ENCODE measurements around the gene SNX1.
"Not testable (repeated sequence)": the region's sequence is repeated elsewhere in the genome, so short reads cannot be mapped to it uniquely, and the experiment has no call there.

SNX1 gene

DNA sequence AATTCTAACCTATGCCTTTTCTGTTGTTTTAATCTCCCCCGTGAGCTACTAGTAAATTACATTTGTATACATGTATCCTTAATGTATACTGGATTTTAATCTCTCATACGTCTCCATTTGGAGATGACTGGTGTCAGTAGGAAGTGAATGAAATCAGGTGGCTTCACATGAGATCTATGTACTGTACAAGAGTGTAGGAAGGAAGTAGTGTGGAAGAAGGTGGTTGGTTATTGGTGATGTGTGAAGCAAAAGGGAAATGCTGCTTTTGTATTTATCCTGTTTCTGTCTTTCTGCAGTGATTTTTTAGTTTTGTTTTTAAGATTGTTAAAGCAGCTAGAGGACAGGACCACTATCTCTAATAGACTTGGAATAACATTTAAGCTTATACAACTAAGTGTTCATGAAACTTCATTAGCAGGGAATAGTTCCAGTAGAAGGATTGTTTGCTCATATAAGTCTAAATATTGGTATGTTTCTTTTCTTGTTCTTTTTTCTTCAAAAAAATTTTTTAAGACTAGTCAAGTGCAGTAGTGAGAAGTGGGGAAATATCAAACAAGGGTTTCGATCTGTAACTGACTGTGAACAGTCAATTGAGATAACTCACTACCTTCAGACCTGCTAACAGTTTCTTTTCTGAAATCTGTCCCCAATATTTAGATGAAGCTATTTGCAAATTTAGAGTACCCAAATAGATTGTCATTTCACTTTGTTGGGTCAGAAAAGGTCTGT, 15.3 kb downstream of the SNX1 start:
- TF ChIP-seq, protein P1, sequence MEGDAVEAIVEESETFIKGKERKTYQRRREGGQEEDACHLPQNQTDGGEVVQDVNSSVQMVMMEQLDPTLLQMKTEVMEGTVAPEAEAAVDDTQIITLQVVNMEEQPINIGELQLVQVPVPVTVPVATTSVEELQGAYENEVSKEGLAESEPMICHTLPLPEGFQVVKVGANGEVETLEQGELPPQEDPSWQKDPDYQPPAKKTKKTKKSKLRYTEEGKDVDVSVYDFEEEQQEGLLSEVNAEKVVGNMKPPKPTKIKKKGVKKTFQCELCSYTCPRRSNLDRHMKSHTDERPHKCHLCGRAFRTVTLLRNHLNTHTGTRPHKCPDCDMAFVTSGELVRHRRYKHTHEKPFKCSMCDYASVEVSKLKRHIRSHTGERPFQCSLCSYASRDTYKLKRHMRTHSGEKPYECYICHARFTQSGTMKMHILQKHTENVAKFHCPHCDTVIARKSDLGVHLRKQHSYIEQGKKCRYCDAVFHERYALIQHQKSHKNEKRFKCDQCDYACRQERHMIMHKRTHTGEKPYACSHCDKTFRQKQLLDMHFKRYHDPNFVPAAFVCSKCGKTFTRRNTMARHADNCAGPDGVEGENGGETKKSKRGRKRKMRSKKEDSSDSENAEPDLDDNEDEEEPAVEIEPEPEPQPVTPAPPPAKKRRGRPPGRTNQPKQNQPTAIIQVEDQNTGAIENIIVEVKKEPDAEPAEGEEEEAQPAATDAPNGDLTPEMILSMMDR (IDR thresholded peaks at IDR 0.05; ENCODE audit: borderline replicate concordance, insufficient read depth, low read depth, low read length): no peak
- no peak overlapping the region for H3K4me3 ChIP-seq (ENCODE audit: low read depth, low read length)

DNA sequence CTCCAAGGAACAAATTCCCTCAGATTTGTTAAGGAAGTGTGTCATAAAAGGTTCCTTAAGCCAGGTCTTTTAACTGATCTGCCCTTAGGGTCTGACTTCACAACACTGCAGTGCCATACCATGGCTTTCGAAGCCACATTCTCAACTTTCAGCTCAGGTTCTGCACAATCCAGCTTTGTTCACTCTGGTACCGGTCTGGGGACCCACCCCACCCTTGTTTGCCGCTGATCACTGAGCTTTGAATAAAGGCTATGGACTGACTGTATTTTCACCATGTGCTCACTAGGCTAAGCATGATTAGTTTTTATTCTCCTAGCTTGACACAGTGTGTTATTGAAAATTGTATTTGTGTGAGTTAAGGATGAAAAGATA, 15.9 kb downstream of the SNX1 start:
- TF ChIP-seq, protein P1 (IDR thresholded peaks at IDR 0.05; ENCODE audit: borderline replicate concordance, insufficient read depth, low read depth, low read length): no peak
- H3K4me3 ChIP-seq (ENCODE audit: low read depth, low read length): no peak overlapping the region

DNA sequence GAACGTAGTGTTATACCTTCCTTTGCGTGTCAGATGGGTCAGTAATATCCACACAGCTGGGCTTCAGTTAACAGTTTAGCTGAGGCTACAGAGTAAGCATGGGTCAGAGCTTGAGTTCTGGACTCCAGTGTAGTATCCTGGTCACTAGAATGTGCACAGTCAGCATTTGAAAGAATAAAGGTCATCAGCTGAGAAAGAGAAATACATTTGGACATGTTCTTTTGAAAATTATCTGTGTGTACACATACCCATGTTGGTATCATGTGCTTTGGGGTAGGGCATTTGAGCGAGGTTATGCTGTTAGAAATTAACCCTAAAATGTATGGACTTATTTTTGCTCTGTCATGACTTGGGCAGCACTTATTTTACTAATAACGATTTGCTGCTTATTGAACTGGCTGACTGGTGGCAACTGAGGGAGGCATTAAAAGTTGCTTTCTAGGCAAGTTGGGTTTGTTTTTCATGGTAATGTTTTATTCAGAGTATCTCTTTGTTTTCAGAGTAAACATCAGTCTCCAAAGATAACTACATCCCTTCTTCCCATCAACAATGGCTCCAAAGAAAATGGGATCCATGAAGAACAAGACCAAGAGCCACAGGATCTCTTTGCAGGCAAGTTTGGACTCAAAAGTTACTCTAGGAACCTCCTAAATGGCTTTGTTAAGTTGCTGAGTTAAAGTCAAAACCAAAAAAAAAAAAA, 16.4 kb downstream of the SNX1 start:
- H3K4me3 ChIP-seq (ENCODE audit: low read depth, low read length): no peak overlapping the region
- TF ChIP-seq, protein P1 (IDR thresholded peaks at IDR 0.05; ENCODE audit: borderline replicate concordance, insufficient read depth, low read depth, low read length): no peak

DNA sequence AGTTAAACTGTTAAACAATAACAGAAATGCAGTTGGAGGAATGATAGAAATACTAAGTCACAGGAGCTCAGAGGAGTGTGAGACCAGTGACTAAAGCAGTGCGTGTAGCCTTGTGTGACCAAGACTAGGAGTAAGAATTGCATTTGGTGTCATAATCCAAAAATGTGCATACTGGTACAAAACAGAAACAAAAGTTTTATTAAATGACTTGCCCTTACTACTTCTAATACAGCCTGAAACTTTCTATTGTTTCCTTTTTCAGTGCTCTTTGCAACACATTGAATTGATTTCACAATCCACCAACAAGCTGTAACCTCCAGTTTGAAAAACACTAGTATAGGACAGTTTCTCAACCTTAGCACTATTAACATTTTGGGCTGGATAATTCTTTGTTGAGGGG, 17.1 kb downstream of the SNX1 start:
- no peak overlapping the region for H3K4me3 ChIP-seq (ENCODE audit: low read depth, low read length)
- TF ChIP-seq, protein P1 (IDR thresholded peaks at IDR 0.05; ENCODE audit: borderline replicate concordance, insufficient read depth, low read depth, low read length): no peak

DNA sequence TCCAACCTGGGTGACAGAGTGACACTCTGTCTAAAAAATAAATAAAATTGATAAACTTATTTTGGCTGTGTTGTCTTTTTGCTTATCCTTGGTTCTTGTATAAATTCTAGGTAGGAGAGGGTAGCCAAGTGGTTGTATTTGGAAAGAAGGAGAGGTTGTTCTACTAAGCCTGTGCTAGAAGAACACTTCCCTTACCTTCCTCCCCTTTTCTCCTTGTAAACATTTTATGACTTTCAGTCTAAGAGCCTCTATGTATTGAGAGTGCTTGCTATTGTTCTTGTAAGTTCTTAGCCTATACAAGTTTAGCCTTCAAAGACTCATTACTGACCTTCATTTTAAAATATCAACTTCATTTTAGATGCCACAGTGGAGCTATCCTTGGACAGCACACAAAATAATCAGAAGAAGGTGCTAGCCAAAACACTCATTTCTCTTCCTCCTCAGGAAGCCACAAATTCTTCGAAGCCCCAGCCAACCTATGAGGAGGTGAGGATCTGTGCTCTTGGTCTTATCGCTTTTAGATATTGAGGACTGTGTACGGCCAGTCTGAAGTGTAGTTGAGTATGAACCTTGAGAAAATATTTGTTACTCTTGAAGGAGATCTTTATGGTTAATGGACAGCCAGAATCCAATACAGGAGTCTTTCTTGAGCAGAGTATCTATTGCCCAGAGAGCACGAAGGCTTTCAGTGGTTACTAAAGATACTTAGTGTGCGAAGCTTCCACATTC, 22.1 kb downstream of the SNX1 start:
- H3K4me3 ChIP-seq (ENCODE audit: low read depth, low read length): no peak overlapping the region
- TF ChIP-seq, protein P1 (IDR thresholded peaks at IDR 0.05; ENCODE audit: borderline replicate concordance, insufficient read depth, low read depth, low read length): no peak

DNA sequence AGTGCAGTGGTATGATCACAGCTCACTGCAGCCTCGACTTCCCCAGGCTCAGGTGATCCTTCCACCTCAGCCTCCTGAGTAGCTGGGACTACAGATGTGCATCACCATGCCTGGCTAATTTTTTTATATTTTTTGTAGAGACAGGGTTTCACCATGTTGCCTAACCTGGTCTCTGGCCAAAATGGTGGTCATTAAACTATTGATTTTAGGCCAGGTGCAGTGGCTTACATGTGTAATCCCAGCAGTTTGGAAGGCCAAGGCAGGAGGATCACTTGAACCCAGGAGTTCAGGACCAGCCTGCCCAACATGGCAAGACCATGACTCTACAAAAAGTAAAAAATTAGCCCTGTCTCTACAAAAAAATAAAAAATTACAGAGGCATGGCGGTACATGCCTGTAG, 24.5 kb downstream of the SNX1 start:
- not testable (repeated sequence) for H3K4me3 ChIP-seq (ENCODE audit: low read depth, low read length)

DNA sequence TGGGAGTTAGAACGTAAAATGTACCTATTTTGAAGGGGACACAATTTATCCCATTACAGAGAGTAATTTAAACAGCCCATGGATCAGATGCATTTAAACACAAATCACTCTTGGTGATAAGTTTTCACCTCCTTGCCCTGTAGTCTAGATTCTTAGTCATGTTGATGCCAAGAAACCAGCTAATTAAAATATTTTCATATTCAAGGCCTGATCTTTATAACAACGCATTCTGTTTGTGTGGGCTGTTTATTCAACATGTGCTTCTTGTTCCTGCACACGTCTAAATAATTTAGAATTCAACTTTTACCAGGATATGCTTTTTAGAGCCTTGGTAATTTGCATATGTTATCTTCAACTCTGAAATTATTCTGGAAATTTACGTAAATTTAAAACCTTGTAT, 25.8 kb downstream of the SNX1 start:
- TF ChIP-seq, protein P1 (IDR thresholded peaks at IDR 0.05; ENCODE audit: borderline replicate concordance, insufficient read depth, low read depth, low read length): no peak
- H3K4me3 ChIP-seq (ENCODE audit: low read depth, low read length): no peak overlapping the region
